OCI-LY7 (cell line): ENCODE data around the gene ZNF750.

Source experiments
- CTCF ChIP-seq: fragments of 200-600 bp; sonication (generic); conservative IDR thresholded peaks from 2 replicates; pipeline ENCODE4 v1.5.1; 2014; ENCODE audit warnings: mild to moderate bottlenecking, antibody characterized with exemption, low read length, moderate library complexity, mixed read lengths
- EZH2phosphoT487 ChIP-seq: fragments of 200-600 bp; sonication (generic); IDR thresholded peaks from 2 replicates; pipeline ENCODE4 v1.6.1; 2018; ENCODE audit warnings: low read depth, borderline replicate concordance, mild to moderate bottlenecking, mixed run types, antibody characterized with exemption, low read length, moderate library complexity, mixed read lengths

DNA sequence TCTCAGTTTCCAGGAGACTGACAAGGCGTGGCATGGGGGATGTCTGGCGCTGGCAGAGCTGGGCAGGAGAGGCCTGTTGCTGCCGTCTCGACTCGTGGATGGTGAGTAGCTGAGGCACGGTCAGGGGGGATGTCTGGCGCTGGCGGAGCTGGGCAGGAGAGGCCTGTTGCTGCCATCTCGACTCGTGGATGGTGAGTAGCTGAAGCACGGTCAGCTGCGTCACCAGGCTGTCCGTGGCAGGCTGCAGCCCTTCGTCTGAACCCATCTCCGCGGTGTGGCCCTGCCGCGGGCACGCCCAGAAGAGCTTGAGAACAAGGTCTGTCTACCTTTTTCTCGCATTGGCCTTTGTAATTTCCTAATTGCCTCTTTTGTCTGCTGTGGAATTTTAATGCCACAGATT, 25.0 kb downstream of the ZNF750 start:
- TF ChIP-seq CTCF (no peak), EZH2phosphoT487 (no peak)
